ENCODE data around the gene ATAD3A. TPM values are rescaled to one million over a fixed set of nuclear protein-coding genes. Genes with fewer than 3 reads are reported as not detected.

ATAD3A gene
- polyA plus RNA-seq, 1 donor from 2014 or later, result 30.3 TPM

- Histone ChIP-seq H3K9me3 (ENCODE audit: low read length) (no peaks in the 10 kb centered on the region), H3K79me2 (replicated peaks; ENCODE audit: insufficient read depth, low read length) (no peaks in the 10 kb centered on the region), H4K20me1 (ENCODE audit: insufficient read depth) (no peaks in the 10 kb centered on the region), H3K27me3 (ENCODE audit: insufficient read depth, low read depth, low read length) (no peaks in the 10 kb centered on the region), H3K9me2 (ENCODE audit: insufficient read depth, low read length) (no peaks in the 10 kb centered on the region), H3F3A (ENCODE audit: insufficient read depth, low read length, poor library complexity, severe bottlenecking) (no peaks in the 10 kb centered on the region), H3K36me3 (ENCODE audit: insufficient read depth, low read length) (no peaks in the 10 kb centered on the region), H3K4me2 (ENCODE audit: low read length) (no peak overlapping the region), H3K9ac (ENCODE audit: low read length) (no peak overlapping the region), H3K4me3 (ENCODE audit: low read length) (no peak overlapping the region), H2AFZ (ENCODE audit: low read depth, low read length) (no peak overlapping the region), H3K27ac (ENCODE audit: low read length) (no peak overlapping the region)
- TF ChIP-seq EP300 (conservative IDR thresholded peaks at IDR 0.05; ENCODE audit: poor library complexity, severe bottlenecking), result no peak
- no peak for TF ChIP-seq CTCF (IDR thresholded peaks at IDR 0.05; ENCODE audit: poor library complexity, severe bottlenecking)
- TF ChIP-seq EZH2 (IDR thresholded peaks at IDR 0.05; ENCODE audit: borderline replicate concordance, insufficient read depth, low read length, poor library complexity, severe bottlenecking), result no peak
- no peak for TF ChIP-seq REST (IDR thresholded peaks at IDR 0.05; ENCODE audit: borderline replicate concordance)
- no peak for TF ChIP-seq SMC3 (conservative IDR thresholded peaks at IDR 0.05; ENCODE audit: poor library complexity)
- TF ChIP-seq TAF1 (IDR thresholded peaks at IDR 0.05; ENCODE audit: low read depth), result no peak
- TF ChIP-seq MXI1 (conservative IDR thresholded peaks at IDR 0.05; ENCODE audit: poor library complexity, severe bottlenecking), result no peak
- TF ChIP-seq POLR2AphosphoS5 (IDR thresholded peaks at IDR 0.05), result no peak
- TF ChIP-seq RAD21 (conservative IDR thresholded peaks at IDR 0.05), result no peak
Measured at GRCh38 chr1:1487701-1488100, 24.3 kb upstream of the ATAD3A start.

- no peaks in the 10 kb centered on the region for H3K79me2 ChIP-seq (replicated peaks; ENCODE audit: insufficient read depth, low read length)
- H3K9ac ChIP-seq (ENCODE audit: low read length), result no peak overlapping the region
- H3K27ac ChIP-seq (ENCODE audit: low read length), result no peak overlapping the region
- H3K4me2 ChIP-seq (ENCODE audit: low read length), result no peak overlapping the region
- H3F3A ChIP-seq (ENCODE audit: insufficient read depth, low read length, poor library complexity, severe bottlenecking), result no peaks in the 10 kb centered on the region
- no peak overlapping the region for H3K4me3 ChIP-seq (ENCODE audit: low read length)
- H3K9me2 ChIP-seq (ENCODE audit: insufficient read depth, low read length), result no peaks in the 10 kb centered on the region
- no peaks in the 10 kb centered on the region for H3K36me3 ChIP-seq (ENCODE audit: insufficient read depth, low read length)
- TF ChIP-seq CTCF (IDR thresholded peaks at IDR 0.05; ENCODE audit: poor library complexity, severe bottlenecking), result no peak
- TF ChIP-seq RAD21 (conservative IDR thresholded peaks at IDR 0.05), result no peak
- TF ChIP-seq TAF1 (IDR thresholded peaks at IDR 0.05; ENCODE audit: low read depth), result no peak
- TF ChIP-seq REST (IDR thresholded peaks at IDR 0.05; ENCODE audit: borderline replicate concordance), result no peak
- TF ChIP-seq SMC3 (conservative IDR thresholded peaks at IDR 0.05; ENCODE audit: poor library complexity), result no peak
- TF ChIP-seq MXI1 (conservative IDR thresholded peaks at IDR 0.05; ENCODE audit: poor library complexity, severe bottlenecking), result no peak
- TF ChIP-seq EZH2 (IDR thresholded peaks at IDR 0.05; ENCODE audit: borderline replicate concordance, insufficient read depth, low read length, poor library complexity, severe bottlenecking), result no peak
- no peak for TF ChIP-seq EP300 (conservative IDR thresholded peaks at IDR 0.05; ENCODE audit: poor library complexity, severe bottlenecking)
- H3K27me3 ChIP-seq (ENCODE audit: insufficient read depth, low read depth, low read length), result no peaks in the 10 kb centered on the region
- H4K20me1 ChIP-seq (ENCODE audit: insufficient read depth), result no peaks in the 10 kb centered on the region
- no peak overlapping the region for H2AFZ ChIP-seq (ENCODE audit: low read depth, low read length)
- no peaks in the 10 kb centered on the region for H3K9me3 ChIP-seq (ENCODE audit: low read length)
Measured at GRCh38 chr1:1489231-1489630, 22.7 kb upstream of the ATAD3A start.
